ENCODE measurements around the gene ADNP. TPM values are rescaled to one million over a fixed set of nuclear protein-coding genes. Genes with fewer than 3 reads are reported as not detected.

ADNP gene
- total and polyA plus RNA-seq, 2 donors from 2014 or later, result 32.0 to 66.7 TPM

- no peak overlapping the region for H3K27ac ChIP-seq (ENCODE audit: low read depth in 2 of 2, low read length in 2 of 2)
- intact Hi-C loops (cut with DNase I), result no loop called here
- no peaks in the 10 kb centered on the region for H3K27me3 ChIP-seq (ENCODE audit: control insufficient read depth, insufficient read depth, low read length)
- no peak overlapping the region for H3K9ac ChIP-seq (ENCODE audit: low read length in 3 of 3)
- no peaks in the 10 kb centered on the region for H3K9me3 ChIP-seq (ENCODE audit: control insufficient read depth in 2 of 3, insufficient read depth in 1 of 3, low read length in 3 of 3)
- H3K4me3 ChIP-seq (ENCODE audit: low read length in 3 of 3), result no peak overlapping the region
- TF ChIP-seq CTCF (IDR thresholded peaks at IDR 0.05; ENCODE audit: borderline replicate concordance, extremely low read depth, insufficient read depth), result no peak
- H3K4me1 ChIP-seq (ENCODE audit: control insufficient read depth in 2 of 3, insufficient read depth in 2 of 3, low read depth in 1 of 3, low read length in 3 of 3), result peaks cover 6 to 11% (median 10%) of the 10 kb centered on the region in 3 donors
- H3K36me3 ChIP-seq (ENCODE audit: control insufficient read depth in 2 of 3, insufficient read depth in 3 of 3, low read length in 3 of 3), result no peaks in the 10 kb centered on the region
- FAIRE-seq (no peak), DNase-seq (no peak)
Observed at GRCh38 chr20:50911030-50911429, 20.2 kb downstream of the ADNP start.

GRCh38 chr20:50909413-50909812 lies 21.8 kb downstream of the ADNP start:
- Histone ChIP-seq H3K4me1 (ENCODE audit: control insufficient read depth in 2 of 3, insufficient read depth in 2 of 3, low read depth in 1 of 3, low read length in 3 of 3) (peaks cover 0 to 6% (median 1%) of the 10 kb centered on the region in 3 donors), H3K36me3 (ENCODE audit: control insufficient read depth in 2 of 3, insufficient read depth in 3 of 3, low read length in 3 of 3) (no peaks in the 10 kb centered on the region), H3K9me3 (ENCODE audit: control insufficient read depth in 2 of 3, insufficient read depth in 1 of 3, low read length in 3 of 3) (no peaks in the 10 kb centered on the region), H3K9ac (ENCODE audit: low read length in 3 of 3) (no peak overlapping the region), H3K4me3 (ENCODE audit: low read length in 3 of 3) (no peak overlapping the region), H3K27me3 (ENCODE audit: control insufficient read depth, insufficient read depth, low read length) (no peaks in the 10 kb centered on the region), H3K27ac (ENCODE audit: low read depth in 2 of 2, low read length in 2 of 2) (no peak overlapping the region)
- DNase-seq, result no peak
- no peak for FAIRE-seq
- TF ChIP-seq CTCF (IDR thresholded peaks at IDR 0.05; ENCODE audit: borderline replicate concordance, extremely low read depth, insufficient read depth), result no peak
- intact Hi-C loops (cut with DNase I), result no loop called here

GRCh38 chr20:50904067-50904570 lies 27.1 kb downstream of the ADNP start:
- Histone ChIP-seq H3K9ac (ENCODE audit: low read length in 3 of 3) (no peak overlapping the region), H3K4me3 (ENCODE audit: low read length in 3 of 3) (no peak overlapping the region), H3K9me3 (ENCODE audit: control insufficient read depth in 2 of 3, insufficient read depth in 1 of 3, low read length in 3 of 3) (no peaks in the 10 kb centered on the region), H3K27me3 (ENCODE audit: control insufficient read depth, insufficient read depth, low read length) (no peaks in the 10 kb centered on the region), H3K4me1 (ENCODE audit: control insufficient read depth in 2 of 3, insufficient read depth in 2 of 3, low read depth in 1 of 3, low read length in 3 of 3) (peaks cover 0 to 7% (median 0%) of the 10 kb centered on the region in 3 donors), H3K36me3 (ENCODE audit: control insufficient read depth in 2 of 3, insufficient read depth in 3 of 3, low read length in 3 of 3) (peaks cover 8 to 17% (median 9%) of the 10 kb centered on the region in 3 donors), H3K27ac (ENCODE audit: low read depth in 2 of 2, low read length in 2 of 2) (no peak overlapping the region)
- FAIRE-seq (no peak), DNase-seq (no peak)
- TF ChIP-seq CTCF (IDR thresholded peaks at IDR 0.05; ENCODE audit: borderline replicate concordance, extremely low read depth, insufficient read depth), result no peak
- intact Hi-C loops (cut with DNase I), result no loop called here
